Stimulated activated CD8-positive, alpha-beta memory T cell treated with anti-CD3 and anti-CD28 coated beads, Interleukin-2, amount 100 ng/mL, for 48 hours (primary cell): ENCODE measurements around the gene TAF15.

Experiments used
- DNase-seq, 2 donors: peaks; one replicate each; pipeline ENCODE4 v3.0.0-alpha.2; 2020; ENCODE audit warnings: low read depth in 2 of 2

Gene TAF15

DNA sequence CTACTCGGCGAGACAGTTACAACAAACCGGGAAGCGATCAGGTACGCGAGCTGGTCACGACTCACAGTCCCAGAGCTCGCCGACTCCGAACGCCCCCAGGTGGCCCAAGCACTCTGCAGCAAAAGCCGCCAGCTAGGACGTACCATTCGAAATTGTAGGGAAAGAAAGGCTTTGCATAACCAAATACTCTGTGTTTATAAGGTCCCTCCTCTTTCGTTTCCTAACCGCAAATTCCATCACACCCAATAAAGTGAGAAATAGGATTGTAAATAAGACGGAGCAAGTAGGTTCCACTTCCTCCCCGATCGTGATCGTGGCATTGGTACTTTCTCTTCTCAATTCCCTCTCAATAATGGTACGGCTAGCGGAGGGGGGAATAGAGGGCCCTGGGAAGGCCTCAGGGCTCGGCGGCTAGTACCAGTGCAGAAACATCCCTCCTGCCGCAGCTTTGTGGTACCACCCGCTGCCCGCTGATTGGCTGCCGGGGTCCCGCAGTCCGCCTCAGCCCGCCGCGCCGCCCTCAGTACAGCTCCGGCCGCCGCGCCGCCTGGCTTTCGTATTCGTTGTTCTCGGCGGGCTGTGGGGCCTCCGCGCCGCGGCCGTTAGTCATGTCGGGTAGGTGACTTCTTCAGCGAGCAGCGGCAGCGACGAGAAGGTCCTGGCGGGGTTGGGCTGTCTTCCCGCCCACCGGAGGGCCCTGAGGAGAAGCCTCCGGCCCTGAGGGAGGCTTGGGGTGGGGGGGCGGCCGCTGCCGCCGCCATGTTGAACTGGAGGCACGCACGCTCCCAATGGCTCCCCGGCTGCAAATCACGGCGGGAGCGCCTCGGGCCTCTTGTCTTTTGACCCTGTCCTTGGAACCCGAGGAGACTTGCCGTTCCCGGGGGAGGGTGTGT is at the start of gene TAF15:
TSS of gene TAF15 (plus strand) at position 523 of the 893 bp plus-strand sequence. CDS start at position 609, 86 bp downstream.
- DNase-seq: peak; percentile 92 to 93

DNA sequence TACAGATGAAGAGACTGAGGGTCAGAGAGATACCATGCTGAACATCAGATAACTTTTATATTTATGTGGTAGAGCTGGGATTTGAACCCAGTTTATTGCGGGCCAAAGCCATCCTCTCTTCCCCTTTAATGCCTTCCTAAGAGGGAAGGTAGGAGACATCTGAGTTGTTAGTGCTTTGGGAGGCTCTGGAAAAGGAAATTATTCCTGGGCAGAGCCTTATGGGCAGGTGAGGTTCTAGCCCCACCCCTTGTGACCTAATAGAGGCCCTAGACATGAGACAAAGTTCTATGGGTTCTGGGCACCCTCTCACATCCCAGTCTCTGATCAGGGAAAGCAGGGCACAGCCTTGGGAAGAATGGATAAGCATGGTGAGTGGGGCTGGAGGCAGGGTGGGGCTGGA is 48.7 kb upstream of the TAF15 start, which contains the start of gene C17orf50:
TSS of gene C17orf50 (plus strand) at position 301 of the 400 bp plus-strand sequence. CDS start at position 356, 55 bp downstream.
- no peak for DNase-seq

DNA sequence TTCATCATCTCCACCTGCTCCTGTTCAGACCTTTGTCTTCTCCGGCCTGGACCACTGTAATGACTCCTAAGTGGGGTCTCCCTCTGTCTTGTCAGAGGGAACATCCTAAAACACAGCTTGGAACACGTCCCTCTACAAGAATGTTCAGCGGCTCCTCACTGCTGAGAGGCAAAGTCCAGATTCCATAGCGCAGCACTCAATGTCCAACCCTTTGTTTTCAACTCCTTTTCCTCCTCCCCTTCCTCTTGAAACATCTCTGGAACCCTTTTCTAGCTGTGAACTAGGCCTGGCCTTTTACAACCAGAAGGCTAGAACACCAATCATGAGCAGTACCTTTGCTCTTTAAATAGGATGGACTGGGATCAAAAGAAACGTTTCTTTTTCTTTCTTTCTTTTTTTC is 47.7 kb upstream of the TAF15 start:
- no peak for DNase-seq

GRCh38 chr17:35763767-35764122 is 45.5 kb upstream of the TAF15 start:
- DNase-seq: no peak

GRCh38 chr17:35764123-35764991 is 44.9 kb upstream of the TAF15 start:
- DNase-seq: peak; percentile 84 to 87

DNA sequence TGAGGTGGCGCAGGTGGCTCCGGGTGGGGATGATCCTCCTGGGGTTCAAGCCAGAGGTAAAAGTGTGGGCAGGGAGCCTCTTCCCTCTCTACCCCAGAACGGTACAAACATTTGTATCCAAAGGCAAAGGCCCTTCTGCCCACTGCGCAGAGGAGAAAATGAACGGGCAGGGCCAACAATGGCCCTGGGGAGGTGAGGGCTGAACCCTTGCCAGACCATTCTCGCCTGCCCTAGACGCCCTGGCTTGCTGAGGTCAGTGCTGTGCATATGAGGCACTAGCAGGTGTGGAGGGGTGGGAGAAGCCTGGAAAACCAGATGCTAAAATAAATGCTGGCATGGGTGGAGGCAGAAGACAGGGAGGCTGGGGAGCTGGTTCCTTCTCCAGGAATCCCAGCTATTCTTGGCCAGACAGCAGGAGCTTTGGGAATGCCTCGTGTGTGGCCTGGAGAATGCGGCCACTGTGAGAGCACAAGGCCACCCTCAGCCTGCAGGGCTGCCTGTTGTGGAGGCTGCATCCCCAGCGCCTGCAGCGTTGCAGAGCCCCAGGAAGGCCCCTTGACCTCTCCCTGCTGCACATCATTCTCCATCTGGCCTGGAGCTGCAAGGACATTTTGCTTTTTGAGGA is 44.1 kb upstream of the TAF15 start:
- DNase-seq: no peak

GRCh38 chr17:35765756-35766488 is 43.4 kb upstream of the TAF15 start:
- DNase-seq: no peak

GRCh38 chr17:35766489-35766877 is 42.8 kb upstream of the TAF15 start:
- DNase-seq: no peak

- DNase-seq: no peak
Observed at GRCh38 chr17:35766903-35767510, 42.3 kb upstream of the TAF15 start.

DNA sequence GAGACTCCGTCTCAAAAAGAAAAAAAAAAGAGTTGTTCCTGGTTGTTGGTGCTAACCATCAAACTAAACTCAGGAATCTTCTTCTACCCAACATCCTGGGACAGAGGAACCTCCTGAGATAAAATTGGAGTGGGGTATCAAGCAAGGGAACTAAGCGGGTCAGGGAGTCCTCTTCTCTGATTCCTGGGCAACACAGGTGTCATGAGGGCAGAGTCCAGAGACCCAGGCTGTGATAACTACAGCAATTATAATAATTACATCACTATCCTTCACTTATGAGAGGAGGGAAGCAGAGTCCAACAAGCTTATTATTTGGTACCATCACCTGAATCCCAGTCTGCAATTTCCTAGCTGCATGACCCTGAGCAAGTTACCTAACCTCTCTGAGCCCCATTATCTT is 40.5 kb upstream of the TAF15 start:
- no peak for DNase-seq

- DNase-seq: no peak
Observed at GRCh38 chr17:35769895-35770486, 39.3 kb upstream of the TAF15 start.

DNA sequence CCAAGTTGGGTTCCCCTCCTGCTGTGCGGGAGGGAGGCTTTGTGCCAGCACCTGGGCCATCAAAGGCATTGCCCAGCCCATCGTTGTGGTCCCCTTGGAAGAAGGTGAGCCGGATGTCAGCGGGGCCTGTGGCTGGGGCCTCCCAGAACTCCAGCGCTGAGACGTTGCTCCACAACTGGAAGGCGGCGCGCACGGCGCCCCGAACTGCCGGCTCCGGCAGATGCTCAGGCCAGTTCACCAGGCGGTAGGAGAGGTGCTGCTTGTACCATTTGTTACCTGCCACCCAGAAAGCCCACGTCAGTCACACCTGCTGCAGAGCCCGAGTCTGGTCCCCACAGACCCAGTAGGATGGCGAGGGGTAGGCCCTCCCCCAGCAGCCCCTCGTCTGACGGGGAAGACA is 36.2 kb upstream of the TAF15 start:
- no peak for DNase-seq

GRCh38 chr17:35773679-35774425 is 35.4 kb upstream of the TAF15 start:
- no peak for DNase-seq

DNA sequence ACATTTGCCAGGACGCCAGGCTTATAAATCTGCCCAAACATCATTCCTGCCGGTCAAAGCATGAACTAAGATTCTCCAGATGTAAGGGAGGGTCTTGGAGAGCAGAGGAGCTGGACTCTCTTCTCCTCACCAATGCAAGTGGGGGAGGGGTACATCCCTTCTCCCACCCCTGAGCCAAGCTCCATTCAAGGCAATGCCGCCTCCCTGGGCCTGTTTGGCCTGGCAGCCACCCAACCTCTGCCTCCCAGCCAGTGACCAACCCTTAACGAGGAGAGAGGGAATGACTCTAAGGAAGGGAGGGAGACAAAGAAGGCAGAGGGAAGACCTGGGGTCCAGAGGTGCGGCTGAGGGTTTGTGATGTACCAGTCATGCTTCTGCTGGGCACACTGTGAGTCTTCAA is 34.8 kb upstream of the TAF15 start:
- no peak for DNase-seq

- DNase-seq: no peak
Observed at GRCh38 chr17:35775039-35775438, 34.2 kb upstream of the TAF15 start.

GRCh38 chr17:35775583-35775982 is 33.7 kb upstream of the TAF15 start:
- no peak for DNase-seq

DNA sequence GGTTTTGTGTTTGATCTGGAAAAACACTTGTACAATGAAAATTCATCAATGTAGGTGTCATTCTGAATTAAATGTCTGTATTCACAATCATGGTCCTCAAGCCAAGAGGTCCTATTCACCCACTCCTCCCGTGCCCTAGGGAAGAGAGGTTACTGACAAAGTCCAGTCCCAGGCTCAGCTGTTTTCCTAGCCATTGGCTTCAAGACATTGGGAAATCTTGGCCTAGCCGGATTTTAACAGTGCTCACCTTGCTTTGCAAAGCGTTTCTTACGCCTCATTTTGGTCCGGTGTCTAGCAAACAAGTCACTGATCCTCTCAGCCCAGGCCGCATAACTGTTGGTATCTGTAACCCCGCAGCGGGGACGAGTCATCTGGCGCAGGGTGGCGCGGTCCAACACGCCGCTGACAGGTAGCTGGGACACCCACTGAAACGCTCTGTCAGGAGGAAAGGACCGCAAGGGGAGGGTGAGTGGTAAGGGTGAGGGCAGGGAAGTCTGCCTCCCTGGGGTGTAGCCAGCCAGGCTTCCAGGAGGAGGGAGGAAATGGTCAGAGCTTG is 30.6 kb upstream of the TAF15 start:
- DNase-seq: no peak

DNA sequence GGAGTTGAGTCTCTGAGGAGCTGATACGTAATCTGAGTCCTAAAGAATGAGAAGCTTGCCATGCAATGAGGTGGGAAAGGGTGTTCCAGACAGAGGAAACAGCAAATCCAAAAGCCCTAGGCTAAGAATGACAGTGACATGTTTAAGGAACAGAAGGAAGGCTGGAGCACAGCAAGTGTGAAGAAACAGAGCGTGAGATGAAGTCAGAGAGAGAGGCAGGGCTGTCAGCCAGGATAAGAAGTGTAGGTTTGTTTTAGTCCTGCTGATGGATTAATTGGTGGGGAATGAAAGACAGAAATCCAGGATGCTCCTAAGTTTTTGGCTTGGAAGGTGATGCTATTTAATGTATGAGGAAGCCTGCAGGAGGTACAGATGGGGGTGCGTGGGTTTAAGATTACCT is 28.3 kb upstream of the TAF15 start:
- no peak for DNase-seq

DNA sequence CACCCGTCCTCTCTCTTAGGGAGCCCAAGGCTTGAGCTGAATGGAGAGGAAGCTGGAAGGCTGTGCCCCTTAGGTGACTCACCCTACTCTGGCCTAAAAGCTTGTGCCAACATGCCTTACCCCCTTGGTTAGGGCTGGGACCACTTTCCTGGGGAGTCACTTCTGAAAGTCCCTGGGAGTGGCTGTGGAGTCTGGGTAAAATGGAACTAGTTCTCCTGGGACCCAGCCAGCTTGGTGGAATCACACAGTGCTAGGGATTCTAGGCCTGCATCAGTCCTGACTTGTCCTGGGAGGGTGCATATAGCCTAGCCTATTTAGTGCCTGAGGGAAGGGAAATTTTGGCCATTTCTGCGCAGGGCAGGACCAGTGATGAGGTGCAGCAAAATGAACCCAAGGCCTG is 24.4 kb upstream of the TAF15 start:
- DNase-seq: no peak
